OCI-LY3 (cell line): ENCODE data around the gene NABP2.
"Not testable (repeated sequence)": the region's sequence is repeated elsewhere in the genome, so short reads cannot be mapped to it uniquely, and the experiment has no call there.

Source experiments
- H2AFZ ChIP-seq: fragments of 200-600, 300-600 bp; shearing (Covaris generic); 2 replicates; pipeline ENCODE4 v1.6.0; 2014; ENCODE audit warnings: antibody characterized with exemption, low read depth, low read length
- H3K27ac ChIP-seq: fragments of 200-600, 300-600 bp; sonication (generic); 2 replicates; pipeline ENCODE4 v1.5.1; 2014; ENCODE audit warnings: mild to moderate bottlenecking, low read length, moderate library complexity, mixed read lengths
- H3K27me3 ChIP-seq: fragments of 200-600, 300-600 bp; sonication (generic); 2 replicates; pipeline ENCODE4 v1.6.1; 2014; ENCODE audit warnings: low read depth, low read length, mixed read lengths
- H3K36me3 ChIP-seq: fragments of 200-600, 300-600 bp; sonication (generic); replicated peaks from 2 replicates; pipeline ENCODE3; 2014; ENCODE audit warnings: low read depth, low read length, mixed read lengths
- H3K4me1 ChIP-seq: fragments of 300-600, 200-600 bp; sonication (generic); 2 replicates; pipeline ENCODE4 v1.6.1; 2014; ENCODE audit warnings: low read length, mixed read lengths
- H3K4me2 ChIP-seq: fragments of 200-600, 300-600 bp; sonication (generic); 2 replicates; pipeline ENCODE4 v1.6.1; 2014; ENCODE audit warnings: low read length, mixed read lengths
- H3K4me3 ChIP-seq: fragments of 300-600, 200-600 bp; sonication (generic); 2 replicates; pipeline ENCODE4 v1.5.1; 2014; ENCODE audit warnings: antibody characterized with exemption, mild to moderate bottlenecking, low read length, moderate library complexity
- H3K79me2 ChIP-seq: fragments of 300-600, 200-600 bp; shearing (Covaris generic); 2 replicates; pipeline ENCODE4 v1.6.1; 2014; ENCODE audit warnings: mild to moderate bottlenecking, low read length, mixed read lengths
- H3K9ac ChIP-seq: fragments of 300-600, 200-600 bp; shearing (Covaris generic); 2 replicates; pipeline ENCODE4 v1.6.0; 2014; ENCODE audit warnings: mild to moderate bottlenecking, low read length, moderate library complexity
- H3K9me3 ChIP-seq: fragments of 200-600, 300-600 bp; shearing (Covaris generic); 2 replicates; pipeline ENCODE4 v1.6.1; 2014; ENCODE audit warnings: low read length, mixed read lengths; ENCODE audit not compliant: insufficient read depth
- H4K20me1 ChIP-seq: fragments of 200-600, 300-600 bp; sonication (generic); 2 replicates; pipeline ENCODE4 v1.6.1; 2016; ENCODE audit warnings: low read length, mixed read lengths; ENCODE audit not compliant: insufficient read depth
- EZH2phosphoT487 ChIP-seq: fragments of 200-600 bp; shearing (Covaris generic); IDR thresholded peaks from 2 replicates; pipeline ENCODE4 v1.6.1; 2018; ENCODE audit warnings: antibody characterized with exemption, mixed run types, low read depth
- TF ChIP-seq, protein P1 (sequence below): fragments of 200-600, 300-600 bp; sonication (generic); IDR thresholded peaks from 2 replicates; pipeline ENCODE4 v1.5.1; 2014; ENCODE audit warnings: antibody characterized with exemption, low read length, low read depth

Gene NABP2

GRCh38 chr12:56266693-56267442, 42.7 kb downstream of the NABP2 start, which contains the start of gene COQ10A:
Gene COQ10A, plus strand, starts transcription at chr12:56266942. Its CDS starts 177 bp downstream, at chr12:56267119.
- Histone ChIP-seq H2AFZ (peak within 1 kb of the TSS; percentile 78), H3K9me3 (no peaks in the 10 kb centered on the region), H3K27ac (peak within 1 kb of the TSS; percentile 50), H3K79me2 (no peaks in the 10 kb centered on the region), H3K4me3 (peak within 1 kb of the TSS; percentile 83), H3K27me3 (no peaks in the 10 kb centered on the region), H3K36me3 (peaks cover 14% of the 10 kb centered on the region), H4K20me1 (no peaks in the 10 kb centered on the region; the same call in 1 of the 2 replicates), H3K4me2 (peak within 1 kb of the TSS; percentile 67), H3K4me1 (peaks cover 5% of the 10 kb centered on the region; the same call in 1 of the 2 replicates), H3K9ac (peak within 1 kb of the TSS; percentile 65)
- TF ChIP-seq, protein P1, sequence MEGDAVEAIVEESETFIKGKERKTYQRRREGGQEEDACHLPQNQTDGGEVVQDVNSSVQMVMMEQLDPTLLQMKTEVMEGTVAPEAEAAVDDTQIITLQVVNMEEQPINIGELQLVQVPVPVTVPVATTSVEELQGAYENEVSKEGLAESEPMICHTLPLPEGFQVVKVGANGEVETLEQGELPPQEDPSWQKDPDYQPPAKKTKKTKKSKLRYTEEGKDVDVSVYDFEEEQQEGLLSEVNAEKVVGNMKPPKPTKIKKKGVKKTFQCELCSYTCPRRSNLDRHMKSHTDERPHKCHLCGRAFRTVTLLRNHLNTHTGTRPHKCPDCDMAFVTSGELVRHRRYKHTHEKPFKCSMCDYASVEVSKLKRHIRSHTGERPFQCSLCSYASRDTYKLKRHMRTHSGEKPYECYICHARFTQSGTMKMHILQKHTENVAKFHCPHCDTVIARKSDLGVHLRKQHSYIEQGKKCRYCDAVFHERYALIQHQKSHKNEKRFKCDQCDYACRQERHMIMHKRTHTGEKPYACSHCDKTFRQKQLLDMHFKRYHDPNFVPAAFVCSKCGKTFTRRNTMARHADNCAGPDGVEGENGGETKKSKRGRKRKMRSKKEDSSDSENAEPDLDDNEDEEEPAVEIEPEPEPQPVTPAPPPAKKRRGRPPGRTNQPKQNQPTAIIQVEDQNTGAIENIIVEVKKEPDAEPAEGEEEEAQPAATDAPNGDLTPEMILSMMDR: peak; percentile 54
- TF ChIP-seq EZH2phosphoT487: no peak

DNA sequence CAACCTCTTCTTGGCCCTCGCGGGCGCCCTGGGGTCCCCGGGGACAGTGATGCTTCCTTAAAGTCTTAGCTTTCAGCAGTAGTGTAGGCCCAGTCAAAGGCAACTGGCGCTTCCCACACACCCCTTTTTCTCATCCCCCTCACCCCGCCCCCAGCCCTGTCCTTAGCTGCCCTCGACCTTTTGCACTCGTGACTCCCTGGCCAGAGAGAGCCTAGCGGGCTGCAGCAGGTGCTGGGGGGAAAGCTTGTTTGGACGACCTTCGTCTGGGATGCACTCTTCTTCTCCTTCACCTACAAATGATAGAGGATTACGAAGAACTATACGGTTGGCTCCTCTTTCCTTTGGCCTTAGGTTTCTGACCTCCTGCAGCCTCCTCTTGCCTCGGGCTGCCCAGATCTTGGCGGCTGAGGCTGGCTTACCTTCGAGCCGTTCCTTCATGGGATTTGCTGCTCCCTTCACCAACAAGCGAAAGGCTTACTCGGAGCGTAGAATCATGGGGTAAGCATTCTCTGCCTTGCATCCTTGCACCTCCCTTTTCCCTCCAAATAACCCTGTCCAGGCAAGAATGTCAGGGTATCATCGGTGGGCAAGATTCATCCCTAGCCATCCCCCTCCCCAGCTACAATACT, 43.4 kb downstream of the NABP2 start:
- no peaks in the 10 kb centered on the region; the same call in 1 of the 2 replicates for H4K20me1 ChIP-seq
- H3K9ac ChIP-seq: peak overlapping the region; percentile 65
- H3K4me3 ChIP-seq: peak overlapping the region; percentile 83
- peaks cover 14% of the 10 kb centered on the region for H3K36me3 ChIP-seq
- no peak for TF ChIP-seq EZH2phosphoT487
- TF ChIP-seq, protein P1: no peak
- no peak overlapping the region for H3K27ac ChIP-seq
- peak overlapping the region; percentile 78 for H2AFZ ChIP-seq
- no peaks in the 10 kb centered on the region for H3K79me2 ChIP-seq
- peak overlapping the region; percentile 67 for H3K4me2 ChIP-seq
- H3K27me3 ChIP-seq: no peaks in the 10 kb centered on the region
- H3K9me3 ChIP-seq: no peaks in the 10 kb centered on the region
- peaks cover 5% of the 10 kb centered on the region; the same call in 1 of the 2 replicates for H3K4me1 ChIP-seq

DNA sequence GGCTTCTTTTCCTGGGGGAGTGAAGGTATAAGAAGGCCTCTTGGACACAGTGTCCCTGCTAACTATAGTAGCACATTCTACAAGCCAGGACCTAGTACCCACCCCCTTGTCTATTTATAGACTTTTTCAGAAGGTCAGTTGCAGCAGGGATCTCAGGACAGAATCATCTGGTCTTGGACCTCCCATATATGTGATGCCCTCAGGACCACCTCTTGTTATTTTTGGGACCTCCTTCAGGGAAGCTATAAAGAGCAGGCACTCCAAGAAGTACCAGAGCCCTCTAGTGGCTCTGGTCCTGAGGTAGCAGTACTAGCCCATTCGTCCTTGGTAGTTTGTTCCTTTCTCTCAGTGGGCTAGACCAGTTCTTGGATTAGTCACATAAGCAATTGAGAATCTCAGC, 46.9 kb downstream of the NABP2 start:
- Histone ChIP-seq H3K27me3 (no peaks in the 10 kb centered on the region), H3K9ac (no peak overlapping the region), H2AFZ (no peak overlapping the region), H3K36me3 (peaks cover 33% of the 10 kb centered on the region), H3K79me2 (no peaks in the 10 kb centered on the region), H3K4me2 (no peak overlapping the region), H4K20me1 (no peaks in the 10 kb centered on the region; the same call in 1 of the 2 replicates), H3K9me3 (no peaks in the 10 kb centered on the region), H3K4me3 (no peak overlapping the region), H3K27ac (no peak overlapping the region), H3K4me1 (peaks cover 5% of the 10 kb centered on the region; the same call in 1 of the 2 replicates)
- TF ChIP-seq, protein P1: peak; percentile 60
- no peak for TF ChIP-seq EZH2phosphoT487

DNA sequence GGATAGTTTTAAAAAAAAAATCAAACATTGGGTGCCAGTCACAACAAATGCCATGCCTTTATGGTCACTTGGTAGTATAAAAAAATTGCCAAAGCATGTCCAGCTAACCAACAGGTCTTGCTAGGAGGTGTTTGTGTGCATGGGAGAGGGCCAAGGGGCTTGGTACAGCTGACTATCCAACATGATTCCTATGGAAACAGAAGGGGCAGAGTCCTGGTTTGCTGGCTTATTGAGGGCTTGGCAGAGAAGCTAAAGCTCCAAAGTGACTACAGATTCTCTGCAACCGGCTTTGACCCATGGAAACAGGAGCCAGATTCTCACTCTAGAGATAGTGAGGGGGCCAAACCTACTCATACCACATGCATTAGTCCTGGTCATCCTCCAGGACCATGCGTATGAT, 48.3 kb downstream of the NABP2 start:
- not testable (repeated sequence) for H3K27me3 ChIP-seq, H3K4me3 ChIP-seq, H3K9ac ChIP-seq, H4K20me1 ChIP-seq, H3K4me1 ChIP-seq, H3K79me2 ChIP-seq, H3K4me2 ChIP-seq, H2AFZ ChIP-seq, H3K9me3 ChIP-seq, H3K27ac ChIP-seq
- H3K36me3 ChIP-seq: peaks cover 36% of the 10 kb centered on the region
